Cardiac fibroblast (primary cell): ENCODE data around the gene ARHGEF4.

Experiments used
- DNase-seq, 2 donors: peaks; one replicate each; pipeline versions ENCODE4 v3.0.0 to v3.0.0-alpha.2; 2010; ENCODE audit warnings: low read depth in 2 of 2
- H3K4me3 ChIP-seq, 2 donors: replicated peaks in 1 of 2; 1 replicate in 1 of 2; 2 replicates in 1 of 2; pipeline ENCODE4 v1.5.1; 2011; ENCODE audit warnings: low read depth in 2 of 2, low read length in 2 of 2, mild to moderate bottlenecking in 2 of 2, moderate library complexity in 1 of 2
- CTCF ChIP-seq: IDR thresholded peaks from one replicate; pipeline ENCODE4 v1.5.1; 2011; ENCODE audit warnings: low read depth, mild to moderate bottlenecking, low read length, inconsistent platforms

ARHGEF4 gene

GRCh38 chr2:130832296-130832940 is 4.3 kb upstream of the ARHGEF4 start:
- TF ChIP-seq CTCF = no peak
- H3K4me3 ChIP-seq = no peak overlapping the region
- DNase-seq = no peak

GRCh38 chr2:130834091-130834930 is 2.4 kb upstream of the ARHGEF4 start:
- no peak for TF ChIP-seq CTCF
- DNase-seq = peak; percentile 5 to 31
- H3K4me3 ChIP-seq = no peak overlapping the region

- no peak overlapping the region for H3K4me3 ChIP-seq
- no peak for DNase-seq
- TF ChIP-seq CTCF = no peak
These were observed 1.6 kb upstream of the ARHGEF4 start for GRCh38 chr2:130834931-130835765.

- TF ChIP-seq CTCF = no peak
- DNase-seq = no peak
- no peak overlapping the region for H3K4me3 ChIP-seq
These were observed 1.0 kb upstream of the ARHGEF4 start for GRCh38 chr2:130835766-130836015.

- no peak for TF ChIP-seq CTCF
- no peak overlapping the region for H3K4me3 ChIP-seq
These were observed 579 bp downstream of the ARHGEF4 start for GRCh38 chr2:130837175-130837810.

GRCh38 chr2:130837811-130838565 is 1.3 kb downstream of the ARHGEF4 start:
- TF ChIP-seq CTCF = no peak
- no peak overlapping the region for H3K4me3 ChIP-seq
- DNase-seq = no peak

More at GRCh38 chr2:130837175-130837810, 579 bp downstream of the ARHGEF4 start:
- no peak for DNase-seq
